LoVo (cell line): ENCODE measurements around the gene TRAF3IP3.

ENCODE experiments used
- DNase-seq: peaks from one replicate; pipeline ENCODE4 v3.0.0-alpha.2; 2016; ENCODE audit warnings: low spot score

Gene TRAF3IP3, protein sequence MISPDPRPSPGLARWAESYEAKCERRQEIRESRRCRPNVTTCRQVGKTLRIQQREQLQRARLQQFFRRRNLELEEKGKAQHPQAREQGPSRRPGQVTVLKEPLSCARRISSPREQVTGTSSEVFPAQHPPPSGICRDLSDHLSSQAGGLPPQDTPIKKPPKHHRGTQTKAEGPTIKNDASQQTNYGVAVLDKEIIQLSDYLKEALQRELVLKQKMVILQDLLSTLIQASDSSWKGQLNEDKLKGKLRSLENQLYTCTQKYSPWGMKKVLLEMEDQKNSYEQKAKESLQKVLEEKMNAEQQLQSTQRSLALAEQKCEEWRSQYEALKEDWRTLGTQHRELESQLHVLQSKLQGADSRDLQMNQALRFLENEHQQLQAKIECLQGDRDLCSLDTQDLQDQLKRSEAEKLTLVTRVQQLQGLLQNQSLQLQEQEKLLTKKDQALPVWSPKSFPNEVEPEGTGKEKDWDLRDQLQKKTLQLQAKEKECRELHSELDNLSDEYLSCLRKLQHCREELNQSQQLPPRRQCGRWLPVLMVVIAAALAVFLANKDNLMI

DNA sequence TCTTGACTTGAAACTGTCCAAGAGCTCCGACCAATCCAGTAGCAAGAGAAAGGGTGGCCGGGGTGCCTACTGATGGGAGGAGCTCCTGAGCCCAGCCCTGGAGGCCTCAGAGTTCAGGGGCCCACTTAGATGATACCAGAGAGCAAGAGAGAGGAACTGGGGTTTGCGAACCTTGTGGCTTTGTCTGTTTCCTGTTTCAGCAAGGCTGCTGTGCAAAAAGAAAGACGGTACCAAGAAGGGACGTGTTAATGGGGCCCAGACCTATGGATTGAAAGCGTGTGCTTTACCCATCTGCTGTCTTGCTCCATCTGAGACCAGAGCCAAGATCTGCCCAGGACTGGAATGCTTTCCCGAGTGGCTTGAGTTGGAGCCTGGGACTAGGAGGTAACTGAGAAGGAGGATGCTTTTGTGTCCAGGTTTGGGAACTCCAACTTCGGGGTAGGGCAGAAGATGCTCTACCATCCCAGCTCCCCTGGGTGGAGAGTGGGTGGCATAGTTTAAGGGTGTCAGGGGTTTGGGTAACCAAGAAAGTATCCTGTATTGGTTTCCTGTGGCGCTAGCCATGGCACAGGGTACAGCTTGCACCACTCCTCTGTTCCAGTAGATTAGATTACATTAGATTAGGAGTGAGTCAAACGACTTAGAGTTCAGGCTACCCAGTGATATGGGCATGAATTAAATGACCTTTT is at the start of gene TRAF3IP3:
TSS of gene TRAF3IP3 (plus strand) at position 128 of the 689 bp plus-strand sequence. CDS start 3,987 bp downstream, outside the sequence.
- no peak for DNase-seq

DNA sequence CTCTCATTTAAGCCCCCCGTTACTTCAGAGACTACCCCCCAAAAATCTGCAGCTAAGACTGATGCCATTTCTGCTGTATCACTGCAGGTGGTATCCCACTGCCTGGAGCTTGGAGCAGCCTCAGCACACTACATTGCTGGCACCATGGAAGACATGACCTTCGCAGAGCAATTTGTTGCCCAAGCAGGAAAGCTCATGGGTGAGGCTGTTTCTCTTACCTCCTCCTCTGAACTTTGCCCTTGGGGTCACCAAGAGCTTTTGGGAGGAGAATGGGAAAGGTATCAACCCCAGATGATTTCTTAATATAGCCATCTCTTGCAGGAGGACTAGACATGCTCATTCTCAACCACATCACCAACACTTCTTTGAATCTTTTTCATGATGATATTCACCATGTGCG is 49.2 kb upstream of the TRAF3IP3 start:
- no peak for DNase-seq

DNA sequence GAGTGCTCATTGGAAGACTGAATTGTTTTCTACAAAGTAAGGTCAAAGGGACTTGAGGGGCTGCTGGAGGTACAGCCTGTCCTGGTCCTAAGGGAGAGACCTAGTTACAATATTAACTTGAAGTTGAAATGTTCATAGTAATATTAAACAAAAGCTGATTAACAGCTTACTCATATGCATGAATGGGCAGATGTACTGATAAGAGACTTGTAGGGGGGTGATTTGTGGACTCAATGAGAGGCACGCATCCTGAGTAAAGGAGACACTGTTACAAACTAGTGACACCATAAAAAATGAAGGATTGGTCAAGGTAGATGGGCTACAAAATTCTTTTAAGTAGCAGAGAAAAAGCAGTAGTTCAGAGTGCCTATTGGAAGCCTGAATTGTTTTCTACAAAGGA is 48.5 kb upstream of the TRAF3IP3 start:
- no peak for DNase-seq

DNA sequence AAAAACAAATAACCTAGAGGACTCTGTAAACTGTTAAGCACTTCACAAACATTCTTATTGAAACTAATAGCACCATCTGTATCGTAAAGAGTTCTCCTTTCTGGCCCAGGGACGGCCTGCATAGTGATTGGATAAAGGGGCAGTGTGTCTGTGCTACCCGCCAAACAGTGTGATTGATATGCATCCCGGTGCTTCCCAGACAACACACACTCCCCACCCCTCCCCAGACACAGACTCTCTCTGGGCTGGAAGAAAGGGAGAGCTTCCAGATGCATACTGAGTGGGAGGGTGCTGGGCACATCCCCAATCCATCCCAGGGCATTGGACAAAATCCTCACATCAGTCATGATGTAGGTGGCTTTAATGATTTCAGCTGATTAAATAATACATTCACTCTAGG is 47.6 kb upstream of the TRAF3IP3 start:
- DNase-seq, result no peak

DNA sequence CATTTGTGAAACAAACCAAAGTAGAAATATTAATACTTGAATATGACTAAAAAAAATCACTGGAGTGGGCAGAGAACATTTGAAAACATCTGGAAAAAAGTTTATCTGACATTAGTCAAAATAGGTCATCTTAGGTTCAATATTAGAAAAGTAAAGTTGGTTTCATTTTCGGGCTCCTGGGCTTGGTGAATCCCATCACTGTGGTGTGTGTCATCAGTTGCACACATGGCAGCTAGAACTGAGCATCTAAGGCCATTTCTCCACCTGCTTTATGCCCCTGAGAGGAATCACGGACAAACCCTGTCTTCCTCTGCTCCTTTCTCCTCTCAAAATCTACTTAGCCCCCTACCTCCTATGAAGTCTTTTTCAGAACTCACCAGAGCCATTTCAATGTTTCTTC is 45.8 kb upstream of the TRAF3IP3 start:
- DNase-seq, result no peak

DNA sequence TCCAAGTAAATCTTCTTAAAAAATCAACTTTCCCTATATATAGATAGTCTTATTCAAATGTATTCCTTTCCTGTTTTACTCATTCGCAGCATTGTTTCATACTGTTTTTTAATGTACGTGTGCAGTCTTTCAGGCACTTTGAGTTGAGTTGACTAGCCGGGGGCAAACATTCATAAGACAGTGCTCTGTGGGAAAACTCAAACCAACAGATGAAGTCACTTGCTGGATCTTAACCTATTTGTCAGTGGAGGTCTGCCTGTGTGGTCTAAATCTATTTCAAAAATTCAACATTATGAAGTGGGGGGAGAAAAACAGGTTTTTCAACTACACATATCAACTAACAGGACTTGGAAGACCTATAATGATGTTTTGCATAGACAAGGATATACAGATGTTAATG is 45.0 kb upstream of the TRAF3IP3 start:
- DNase-seq, result no peak

DNA sequence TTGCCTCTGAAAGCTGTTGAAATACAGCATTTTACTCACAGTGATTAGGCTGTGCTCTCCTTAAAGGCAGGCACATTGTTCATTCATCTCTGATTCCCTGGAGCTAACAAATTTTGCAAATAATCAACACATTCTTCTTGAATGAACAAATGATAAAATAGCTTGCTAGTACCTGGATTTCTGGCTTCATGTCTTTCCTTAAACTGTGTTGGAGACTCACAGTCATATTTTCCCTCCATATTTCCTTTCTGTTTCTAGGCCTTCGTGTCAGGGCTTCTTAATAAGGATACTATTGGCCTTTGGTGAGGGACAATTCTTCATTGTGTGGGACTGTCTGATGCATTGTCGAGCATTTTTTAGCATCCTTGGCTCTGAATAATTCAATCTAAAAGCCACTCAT is 41.5 kb upstream of the TRAF3IP3 start:
- no peak for DNase-seq

DNA sequence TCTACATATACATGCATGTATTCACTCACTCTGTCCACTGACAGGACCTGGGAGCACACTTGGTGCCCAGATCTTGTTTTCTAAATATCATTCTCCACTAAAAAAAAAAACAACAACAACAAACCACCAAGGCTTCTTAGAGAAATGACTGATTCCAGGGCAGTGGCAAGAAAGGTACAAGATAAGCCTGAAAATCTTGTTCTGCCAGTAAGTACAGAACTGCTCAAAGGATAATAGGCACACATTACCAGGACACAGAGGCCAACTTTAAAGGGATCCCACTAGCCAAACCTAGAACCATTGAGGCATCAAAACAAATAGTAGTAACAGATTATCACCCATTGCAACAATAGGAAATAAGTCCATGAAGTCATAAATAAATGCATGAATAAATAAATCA is 40.5 kb upstream of the TRAF3IP3 start:
- no peak for DNase-seq

DNA sequence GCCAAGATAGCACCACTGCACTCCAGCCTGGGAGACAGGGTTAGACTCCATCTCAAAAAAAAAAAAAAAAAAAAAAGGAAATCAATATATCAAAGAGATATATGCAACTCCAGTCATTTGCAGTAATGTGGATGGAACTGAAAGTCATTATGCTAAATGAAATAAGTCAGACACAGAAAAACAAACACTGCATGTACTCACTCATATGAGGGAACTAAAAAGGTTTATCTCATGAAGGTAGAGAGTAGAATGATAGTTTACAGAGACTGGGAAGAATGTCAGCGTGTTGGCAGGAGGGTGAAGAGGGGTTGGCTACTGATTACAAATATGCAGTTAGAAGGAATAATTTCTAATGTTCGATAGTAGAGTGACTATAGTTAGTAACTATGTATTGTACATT is 38.0 kb upstream of the TRAF3IP3 start:
- no peak for DNase-seq

DNA sequence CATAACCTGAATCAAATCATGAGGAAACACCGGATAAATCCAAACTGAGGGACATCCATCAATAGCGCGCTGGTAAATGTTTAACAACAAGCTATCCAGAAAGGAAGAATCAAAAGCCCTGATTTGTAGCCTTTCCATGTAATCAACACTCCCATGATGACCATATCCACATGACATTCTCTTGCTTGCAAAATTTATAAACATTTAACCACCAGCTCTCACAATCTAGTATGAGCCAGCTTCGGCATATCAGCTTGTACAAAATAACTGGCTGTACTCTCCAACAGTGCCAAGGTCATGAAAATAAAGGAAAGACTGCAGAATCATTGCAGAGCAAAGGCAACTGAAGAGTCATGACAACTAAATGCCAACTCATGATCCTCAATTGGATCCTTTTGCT is 35.5 kb upstream of the TRAF3IP3 start:
- DNase-seq, result no peak

DNA sequence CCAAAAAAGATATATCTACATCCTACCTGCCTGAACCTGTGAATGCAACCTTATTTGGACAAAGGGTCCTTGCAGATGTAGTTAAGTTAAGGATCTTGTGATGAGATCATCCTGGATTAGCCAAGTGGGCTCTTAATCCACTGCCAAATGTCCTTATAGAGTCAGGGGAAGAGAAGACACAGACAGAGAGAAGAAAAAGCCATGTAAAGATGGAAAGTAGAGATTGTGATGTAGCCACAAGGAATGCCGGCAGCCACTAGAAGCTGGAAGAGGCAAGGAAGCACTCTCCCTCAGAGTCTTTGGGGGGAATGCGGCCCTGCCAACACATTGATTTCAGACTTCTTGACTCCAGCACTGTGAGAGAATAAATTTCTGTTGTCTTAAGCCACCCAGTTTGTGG is 35.0 kb upstream of the TRAF3IP3 start:
- DNase-seq, result no peak

DNA sequence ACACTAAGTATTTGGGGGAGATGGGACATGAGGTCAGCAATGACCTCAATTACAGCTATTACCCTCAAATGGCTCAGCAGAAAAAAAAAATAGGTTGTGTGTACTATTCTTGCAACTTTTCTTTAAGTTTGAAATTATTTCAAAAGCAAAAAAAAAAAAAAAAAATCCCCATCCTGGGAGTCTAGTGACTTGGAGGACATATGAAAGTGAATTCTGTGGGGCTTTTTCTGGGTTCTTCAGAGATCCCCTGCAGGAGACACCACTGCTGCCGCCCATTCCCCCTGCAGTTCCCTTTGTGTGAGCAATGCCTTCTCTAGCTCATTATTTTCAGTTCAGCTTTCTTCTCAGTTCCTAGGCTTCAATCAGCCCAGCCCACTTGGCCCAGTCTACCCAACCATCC is 34.5 kb upstream of the TRAF3IP3 start:
- no peak for DNase-seq

DNA sequence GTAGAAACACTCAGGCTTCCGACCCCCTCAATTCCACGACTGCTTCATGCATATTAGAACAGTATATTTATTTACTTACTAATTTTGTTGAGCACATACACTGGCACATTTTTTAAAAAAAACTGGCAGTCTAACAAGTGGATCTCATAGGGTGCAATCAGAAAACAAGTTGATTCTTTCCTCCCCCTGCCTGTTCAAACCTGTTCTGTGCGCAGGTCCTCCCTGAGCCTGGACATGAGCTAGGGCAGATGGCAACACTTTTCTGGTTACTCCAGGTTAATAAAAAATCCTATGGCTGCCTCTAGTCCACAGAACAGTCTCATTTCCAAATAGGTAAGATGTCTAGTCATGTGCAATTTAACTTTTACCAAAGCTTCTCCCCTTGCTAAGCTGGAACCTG is 32.6 kb upstream of the TRAF3IP3 start:
- DNase-seq, result no peak

DNA sequence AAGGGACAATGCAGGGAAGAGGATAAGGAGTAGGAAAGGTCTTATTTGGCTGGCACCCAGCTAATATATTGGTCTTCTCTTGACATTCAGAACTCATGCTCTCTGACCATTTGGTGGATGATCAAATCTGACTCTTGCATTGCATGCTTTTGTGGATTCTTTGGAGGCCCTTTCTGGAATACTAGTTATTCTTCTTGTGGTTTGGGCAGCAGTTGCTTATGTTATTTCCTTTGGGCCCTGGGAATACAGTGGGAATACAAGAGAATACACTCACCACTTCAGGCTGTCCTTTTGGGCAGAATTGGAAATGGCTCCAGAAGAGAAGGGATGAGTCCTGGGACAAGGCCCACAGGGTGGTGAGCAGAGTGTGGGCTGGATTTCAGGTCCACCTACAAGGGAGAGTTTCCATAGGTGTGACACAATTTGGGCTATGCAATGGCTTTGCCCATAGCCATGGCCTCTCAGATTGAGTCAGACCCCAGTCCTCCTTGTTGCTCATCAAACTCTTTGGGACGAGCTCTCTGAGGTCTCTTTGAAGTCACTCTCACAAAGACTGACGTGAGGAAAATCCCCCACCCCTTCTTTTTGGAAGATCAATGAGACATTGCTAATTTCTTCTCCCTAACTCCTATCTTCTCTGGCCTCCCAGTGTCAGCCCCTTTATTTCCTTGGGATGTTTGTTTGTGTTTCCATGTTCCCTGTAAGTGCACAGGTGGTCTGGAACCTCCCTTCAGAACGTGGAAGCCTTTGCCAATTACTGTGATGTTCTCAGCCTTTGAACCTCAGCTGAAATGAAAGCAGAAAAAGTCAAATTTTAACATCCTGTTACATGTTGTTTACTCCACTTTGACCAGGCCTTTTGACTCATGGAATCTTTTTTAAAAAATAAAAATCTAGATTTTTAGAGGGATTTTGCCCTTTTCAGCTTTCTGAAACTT is 31.8 kb upstream of the TRAF3IP3 start:
- no peak for DNase-seq

DNA sequence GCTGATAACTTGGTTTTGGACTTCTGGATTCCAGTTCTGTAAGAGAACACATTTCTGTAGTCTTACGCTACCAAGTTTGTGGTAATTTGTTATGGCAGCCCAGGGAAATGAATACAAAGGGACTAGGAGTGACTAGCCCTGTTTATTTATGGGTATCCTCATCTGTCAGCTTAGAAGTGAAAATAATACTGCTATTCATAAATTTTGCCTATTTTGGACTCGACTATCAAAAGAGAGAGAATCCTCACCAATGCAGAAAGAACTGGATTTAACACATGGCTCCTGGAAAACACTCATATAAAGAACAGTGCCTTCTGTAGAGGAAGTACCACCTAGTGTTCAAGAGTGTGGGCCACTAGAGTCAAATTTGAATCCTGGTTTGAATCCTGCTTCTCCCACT is 28.6 kb upstream of the TRAF3IP3 start:
- DNase-seq, result no peak

DNA sequence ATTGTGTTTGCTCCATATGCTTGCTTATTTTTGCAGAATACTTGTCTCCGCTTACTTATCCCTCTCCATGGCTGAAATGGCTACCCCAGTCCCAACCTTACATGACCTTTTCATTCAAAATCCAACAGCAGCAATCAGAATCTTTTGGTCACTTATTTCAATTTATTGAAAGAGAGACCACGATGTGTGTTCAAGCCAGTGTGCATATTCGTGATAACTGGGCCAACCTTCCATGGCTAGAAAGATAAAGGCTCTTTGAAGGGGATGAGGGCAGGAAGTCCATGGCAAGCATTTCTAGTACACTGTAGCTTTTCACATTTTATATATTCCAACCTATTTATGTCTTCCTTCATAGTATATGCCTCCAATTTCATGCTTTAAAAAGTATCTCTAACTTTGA is 28.1 kb upstream of the TRAF3IP3 start:
- DNase-seq, result no peak

DNA sequence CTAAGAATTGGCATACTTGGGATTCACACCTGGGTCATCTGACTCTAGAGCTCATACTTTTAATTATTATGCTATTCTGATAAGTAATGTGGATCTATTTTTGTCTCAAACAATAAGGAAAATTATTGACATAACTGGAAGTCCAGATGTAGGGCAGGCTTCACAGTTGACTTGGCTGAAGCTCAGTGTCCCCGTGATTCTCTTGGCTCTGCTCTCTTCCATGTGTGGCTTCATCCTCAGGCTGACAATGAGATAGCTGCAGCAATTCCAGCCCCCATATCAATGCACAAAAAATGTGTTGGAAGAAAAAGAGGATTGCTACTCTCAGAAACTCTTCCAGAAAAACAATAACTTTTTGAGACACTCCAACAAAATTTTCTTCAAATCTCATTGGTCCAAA is 27.4 kb upstream of the TRAF3IP3 start:
- DNase-seq, result no peak

DNA sequence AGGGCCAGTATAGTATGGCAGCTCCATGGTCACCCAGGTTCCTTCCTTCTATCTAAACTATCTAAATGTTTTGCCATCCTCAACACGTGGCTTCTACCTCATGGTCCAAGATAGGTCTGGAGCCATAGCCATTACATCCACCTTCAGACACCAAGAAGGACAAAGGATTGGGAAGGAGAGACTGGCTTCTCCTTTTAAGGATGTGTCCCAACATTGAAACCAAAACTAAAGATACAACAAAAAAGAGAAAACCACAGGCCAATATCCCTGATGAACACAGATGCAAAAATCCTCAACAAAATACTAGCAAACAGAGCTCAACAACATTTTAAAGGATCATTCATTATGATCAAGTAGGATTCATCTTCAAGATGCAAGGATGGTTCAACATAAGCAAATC is 26.4 kb upstream of the TRAF3IP3 start:
- DNase-seq, result no peak

DNA sequence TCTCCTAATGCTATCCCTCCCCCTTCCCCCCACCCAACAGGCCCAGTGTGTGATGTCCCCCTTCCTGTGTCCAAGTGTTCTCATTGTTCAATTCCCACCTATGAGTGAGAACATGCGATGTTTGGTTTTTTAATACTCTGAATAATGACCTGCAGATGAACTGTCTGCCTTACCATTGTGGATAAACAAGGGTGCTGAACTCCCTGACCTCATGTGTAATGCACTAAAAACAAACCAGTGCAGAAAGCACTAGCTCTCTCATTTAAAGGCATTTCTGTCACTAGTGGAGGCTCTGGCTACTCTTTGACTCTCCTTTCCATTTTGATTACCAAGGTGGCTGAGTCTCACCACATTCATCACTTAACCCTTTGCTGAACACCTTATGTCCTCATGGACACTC is 23.1 kb upstream of the TRAF3IP3 start:
- DNase-seq, result no peak

DNA sequence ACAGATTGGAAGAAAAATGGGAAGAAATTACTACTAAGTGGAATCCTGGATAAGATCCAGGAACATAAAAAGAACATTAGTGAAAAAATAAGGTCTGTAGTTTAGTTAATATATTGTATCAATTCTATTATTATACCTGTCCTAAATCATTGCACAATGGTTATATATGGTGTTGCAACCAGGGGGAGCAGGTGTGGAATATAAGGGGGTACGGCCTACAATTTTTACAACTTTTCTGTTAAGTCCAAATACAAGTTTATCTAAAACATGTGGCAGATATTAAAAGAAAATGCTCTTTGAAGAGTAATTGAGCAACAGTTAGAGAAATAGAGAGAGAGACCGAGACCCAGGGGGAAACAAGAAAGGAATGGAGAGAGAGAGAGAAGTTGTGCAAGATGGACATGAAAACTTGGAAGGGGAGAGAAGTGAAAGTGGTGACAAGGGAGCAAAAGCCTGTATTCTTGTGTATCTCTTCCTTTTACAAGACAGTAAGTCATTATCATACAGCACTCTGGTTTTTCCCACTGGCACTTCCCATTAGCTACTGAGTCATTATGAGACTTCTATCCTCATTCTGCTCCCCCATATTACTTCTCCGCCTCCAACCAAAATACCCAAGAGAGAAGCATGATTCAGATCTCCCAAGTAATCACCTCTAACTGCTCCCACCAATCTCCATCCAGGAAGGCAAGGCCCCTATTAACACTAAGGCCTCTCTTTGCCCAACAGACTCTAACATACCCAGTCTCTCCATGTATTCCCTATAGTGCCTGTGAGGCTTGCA is 22.3 kb upstream of the TRAF3IP3 start:
- no peak for DNase-seq

DNA sequence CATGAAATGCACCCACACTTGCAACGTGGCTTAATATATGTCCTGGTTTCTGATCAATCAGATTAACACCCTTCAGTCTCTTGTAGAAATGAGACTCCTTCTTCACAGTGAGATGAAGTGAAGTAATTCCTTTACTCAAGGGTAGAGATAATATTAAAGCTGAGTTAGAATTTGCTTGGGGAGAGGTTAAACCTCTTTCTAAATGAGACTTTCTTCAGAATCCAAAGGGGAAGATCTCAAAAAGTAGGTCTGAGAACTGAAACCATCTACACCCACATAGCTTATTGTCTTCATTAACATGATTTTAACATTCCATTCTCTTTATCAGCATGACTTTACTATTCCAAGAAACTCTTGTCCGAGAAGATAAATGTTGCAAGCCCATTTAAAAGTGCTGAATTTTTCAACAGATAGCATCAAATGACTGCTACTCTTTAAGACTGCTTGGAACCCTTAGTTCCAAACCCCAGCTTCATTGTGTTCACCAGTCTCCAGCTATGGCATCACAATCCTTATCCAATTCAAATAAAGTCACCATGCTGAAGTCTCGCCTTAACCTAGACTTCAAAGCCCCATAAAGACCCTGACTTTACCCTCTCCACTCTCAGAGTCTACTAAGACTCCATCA is 19.2 kb upstream of the TRAF3IP3 start:
- DNase-seq, result no peak
